HAP-1 (cell line): Measurements from ENCODE around the gene GNPTAB.
A peak's percentile ranks its signal among the peaks of the same experiment; 100 is the strongest.
"Not testable (repeated sequence)": the region's sequence is repeated elsewhere in the genome, so short reads cannot be mapped to it uniquely, and the experiment has no call there.

Experiments used
- DNase-seq, 2 experiments: peaks; one replicate each; pipeline ENCODE4 v3.0.0-alpha.2; 2016 to 2020; ENCODE audit warnings: low spot score in 2 of 2
- H3K27me3 ChIP-seq: fragments of 250-450 bp; sonication (Bioruptor Pico); 2 replicates; pipeline ENCODE4 v1.5.1; 2020; ENCODE audit warnings: low read depth, mild to moderate bottlenecking, moderate library complexity
- H3K36me3 ChIP-seq: fragments of 250-450 bp; sonication (Bioruptor Pico); replicated peaks from 2 replicates; pipeline ENCODE4 v1.5.1; 2020; ENCODE audit warnings: mild to moderate bottlenecking
- H3K4me1 ChIP-seq: fragments of 250-450 bp; sonication (Bioruptor Pico); 2 replicates; pipeline ENCODE4 v1.5.1; 2020; ENCODE audit warnings: mild to moderate bottlenecking
- H3K4me3 ChIP-seq: fragments of 250-450 bp; sonication (Bioruptor Pico); 2 replicates; pipeline ENCODE4 v1.5.1; 2020; ENCODE audit warnings: mild to moderate bottlenecking, moderate library complexity
- H3K9me3 ChIP-seq: fragments of 250-450 bp; sonication (Bioruptor Pico); 2 replicates; pipeline ENCODE4 v1.5.1; 2020; ENCODE audit warnings: mild to moderate bottlenecking, moderate library complexity
- in situ Hi-C: fragments of 300-500 bp; cut with MboI; formaldehyde crosslinking; loops from 3 replicates; pipeline ENCODE4 v1.14.3; 2020; ENCODE audit warnings: low sequenced_read_pairs, inconsistent platforms, mixed read lengths

GNPTAB gene

GRCh38 chr12:101859664-101860607 lies 29.2 kb upstream of the GNPTAB start:
- Histone ChIP-seq H3K27me3 (no peaks in the 10 kb centered on the region), H3K4me3 (no peak overlapping the region), H3K36me3 (no peaks in the 10 kb centered on the region), H3K9me3 (no peaks in the 10 kb centered on the region), H3K4me1 (peaks cover 6% of the 10 kb centered on the region)
- DNase-seq = no peak
- in situ Hi-C loops = no loop called here

DNA sequence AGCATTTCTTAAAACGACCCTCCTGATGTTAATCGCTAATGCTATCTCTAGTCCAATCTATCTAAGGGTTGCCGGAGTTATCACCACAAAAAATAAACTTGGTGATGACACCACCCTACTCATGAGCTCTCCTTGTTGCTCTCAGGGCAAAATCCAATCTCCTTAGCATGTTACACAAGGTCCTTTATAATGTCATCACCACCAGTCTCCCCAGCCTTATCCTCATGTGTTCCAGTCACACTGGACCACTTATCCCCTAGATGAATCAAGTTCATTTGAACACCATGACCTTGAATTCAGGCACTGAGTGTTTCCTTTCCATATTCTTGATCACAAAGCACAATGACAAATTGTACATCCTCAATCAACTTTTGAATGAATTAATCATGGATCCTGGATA lies 27.6 kb upstream of the GNPTAB start:
- in situ Hi-C loops = no loop called here
- Histone ChIP-seq H3K4me1 (peaks cover 6% of the 10 kb centered on the region), H3K27me3 (no peaks in the 10 kb centered on the region), H3K4me3 (no peak overlapping the region), H3K9me3 (no peaks in the 10 kb centered on the region), H3K36me3 (no peaks in the 10 kb centered on the region)
- DNase-seq = no peak

GRCh38 chr12:101857043-101857558 lies 26.3 kb upstream of the GNPTAB start:
- no peak overlapping the region for H3K4me3 ChIP-seq
- H3K4me1 ChIP-seq = peaks cover 5% of the 10 kb centered on the region
- no peaks in the 10 kb centered on the region for H3K27me3 ChIP-seq
- no peaks in the 10 kb centered on the region for H3K9me3 ChIP-seq
- H3K36me3 ChIP-seq = no peaks in the 10 kb centered on the region
- no peak for DNase-seq
- in situ Hi-C loops = no loop called here

- H3K36me3 ChIP-seq, in situ Hi-C loops, DNase-seq, H3K27me3 ChIP-seq, H3K9me3 ChIP-seq, H3K4me1 ChIP-seq, H3K4me3 ChIP-seq: not testable (repeated sequence)
Measured at GRCh38 chr12:101856614-101857013, 25.9 kb upstream of the GNPTAB start.

- Histone ChIP-seq H3K9me3 (no peaks in the 10 kb centered on the region), H3K36me3 (no peaks in the 10 kb centered on the region), H3K27me3 (no peaks in the 10 kb centered on the region), H3K4me1 (no peaks in the 10 kb centered on the region), H3K4me3 (no peak overlapping the region)
- in situ Hi-C loops = no loop called here
- no peak for DNase-seq
Measured at GRCh38 chr12:101855976-101856375, 25.2 kb upstream of the GNPTAB start.

DNA sequence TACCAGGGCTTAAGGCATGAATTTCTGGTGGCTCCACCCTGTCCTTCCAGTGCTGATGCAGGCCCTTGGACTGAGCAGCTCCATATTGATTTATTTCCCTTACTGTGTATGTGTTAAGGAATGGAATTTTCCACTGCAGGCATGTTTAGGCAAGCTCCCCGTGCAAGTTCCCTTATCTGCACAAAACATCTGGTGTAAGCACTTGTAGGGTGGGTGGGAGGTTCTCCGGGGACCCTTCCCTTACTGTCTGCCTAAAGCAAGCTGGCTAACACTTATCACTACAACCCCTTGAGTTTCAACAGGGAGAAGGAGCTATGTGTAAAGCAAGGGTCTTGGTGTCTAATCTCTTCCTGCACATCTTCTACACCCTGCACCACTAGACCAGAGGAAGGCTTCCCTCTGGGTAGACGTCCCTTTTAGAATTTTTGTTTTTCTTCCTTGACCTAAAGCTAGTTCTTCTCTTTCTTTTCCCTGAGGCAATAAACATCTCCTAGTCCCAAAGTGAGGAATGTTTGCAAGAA lies 24.7 kb upstream of the GNPTAB start:
- H3K36me3 ChIP-seq = no peaks in the 10 kb centered on the region
- in situ Hi-C loops = no loop called here
- no peak for DNase-seq
- no peaks in the 10 kb centered on the region for H3K9me3 ChIP-seq
- H3K4me3 ChIP-seq = no peak overlapping the region
- no peaks in the 10 kb centered on the region for H3K4me1 ChIP-seq
- H3K27me3 ChIP-seq = no peaks in the 10 kb centered on the region

- H3K27me3 ChIP-seq = no peaks in the 10 kb centered on the region
- H3K36me3 ChIP-seq = no peaks in the 10 kb centered on the region
- H3K4me1 ChIP-seq = no peaks in the 10 kb centered on the region
- DNase-seq = no peak
- H3K4me3 ChIP-seq = no peak overlapping the region
- H3K9me3 ChIP-seq = no peaks in the 10 kb centered on the region
- in situ Hi-C loops = no loop called here
Measured at GRCh38 chr12:101854747-101855146, 24.0 kb upstream of the GNPTAB start.

GRCh38 chr12:101852998-101853397 lies 22.2 kb upstream of the GNPTAB start:
- H3K4me1 ChIP-seq = no peaks in the 10 kb centered on the region
- H3K4me3 ChIP-seq = no peak overlapping the region
- no peak for DNase-seq
- H3K9me3 ChIP-seq = no peaks in the 10 kb centered on the region
- H3K27me3 ChIP-seq = no peaks in the 10 kb centered on the region
- no peaks in the 10 kb centered on the region for H3K36me3 ChIP-seq
- in situ Hi-C loops = no loop called here

DNA sequence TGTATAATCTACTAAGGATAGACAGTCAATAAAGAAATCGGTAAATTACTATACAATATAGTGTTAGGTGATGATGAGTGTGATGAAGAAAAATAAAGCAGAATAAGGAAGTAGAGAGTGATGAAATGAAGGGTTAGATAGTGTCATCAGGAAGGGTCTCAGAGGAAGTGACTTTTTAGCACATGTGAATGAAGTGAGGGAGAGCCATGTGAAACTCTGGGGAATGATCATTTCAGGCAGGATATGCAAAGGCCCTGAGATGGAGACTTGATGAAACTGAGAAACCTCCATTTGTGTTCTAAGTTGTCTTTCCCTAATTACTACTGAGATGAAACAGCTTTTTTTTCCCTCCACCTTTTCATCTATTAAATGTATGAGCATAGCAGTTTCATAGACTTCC lies 19.4 kb upstream of the GNPTAB start:
- no peaks in the 10 kb centered on the region for H3K9me3 ChIP-seq
- DNase-seq = no peak
- H3K4me1 ChIP-seq = no peaks in the 10 kb centered on the region
- no peaks in the 10 kb centered on the region for H3K27me3 ChIP-seq
- in situ Hi-C loops = no loop called here
- H3K36me3 ChIP-seq = no peaks in the 10 kb centered on the region
- no peak overlapping the region for H3K4me3 ChIP-seq

DNA sequence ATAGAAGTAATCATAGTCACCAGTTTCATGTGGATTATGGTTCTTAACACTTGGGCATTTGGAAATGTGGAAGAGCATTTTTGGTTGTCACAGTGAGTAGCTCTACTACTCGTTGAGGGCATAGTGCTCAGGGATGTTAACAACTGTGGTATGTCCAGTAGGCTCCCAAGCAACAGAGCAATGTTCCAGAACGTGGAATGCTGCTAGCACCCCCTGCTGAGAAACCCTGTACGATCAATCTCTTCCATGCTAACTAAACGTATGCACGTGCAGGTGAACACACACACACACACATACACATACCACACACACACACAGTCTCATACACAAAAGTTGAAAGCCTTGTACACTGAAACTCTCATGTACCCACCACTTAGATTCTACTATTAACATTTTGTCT lies 16.6 kb upstream of the GNPTAB start:
- no peaks in the 10 kb centered on the region for H3K9me3 ChIP-seq
- no peak for DNase-seq
- H3K4me1 ChIP-seq = no peaks in the 10 kb centered on the region
- H3K36me3 ChIP-seq = no peaks in the 10 kb centered on the region
- no peak overlapping the region for H3K4me3 ChIP-seq
- H3K27me3 ChIP-seq = no peaks in the 10 kb centered on the region
- in situ Hi-C loops = no loop called here

GRCh38 chr12:101845137-101845711 lies 14.5 kb upstream of the GNPTAB start:
- Histone ChIP-seq H3K4me1 (0 out of 2 replicates have a peak, but pooled peaks cover 1% of the 10 kb centered on the region), H3K36me3 (no peaks in the 10 kb centered on the region), H3K9me3 (no peaks in the 10 kb centered on the region), H3K27me3 (no peaks in the 10 kb centered on the region), H3K4me3 (no peak overlapping the region)
- in situ Hi-C loops = no loop called here
- no peak for DNase-seq

DNA sequence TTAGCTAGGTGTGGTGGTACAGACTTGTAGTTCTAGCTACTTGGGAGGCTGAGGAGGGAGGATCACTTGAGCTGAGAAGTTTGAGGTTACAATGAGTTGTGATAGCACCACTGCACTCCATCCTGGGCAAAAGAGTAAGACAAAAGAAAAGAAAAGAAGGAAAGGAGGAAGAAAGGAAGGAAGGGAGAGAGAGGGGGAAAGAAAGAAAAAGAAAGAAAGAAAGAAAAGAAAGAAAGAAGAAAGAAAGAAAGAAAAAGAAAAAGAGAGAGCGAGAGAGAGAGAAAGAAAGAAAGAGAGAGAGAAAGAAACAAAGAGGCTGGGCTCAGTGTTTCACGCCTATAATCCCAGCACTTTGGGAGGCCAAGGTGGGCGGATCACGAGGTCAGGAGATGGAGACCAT lies 10.3 kb upstream of the GNPTAB start:
- DNase-seq = no peak
- Histone ChIP-seq H3K4me3 (no peak overlapping the region), H3K9me3 (no peaks in the 10 kb centered on the region), H3K27me3 (no peaks in the 10 kb centered on the region), H3K4me1 (peaks cover 6% of the 10 kb centered on the region; the same call in 1 of the 2 replicates), H3K36me3 (no peaks in the 10 kb centered on the region)
- in situ Hi-C loops = no loop called here

DNA sequence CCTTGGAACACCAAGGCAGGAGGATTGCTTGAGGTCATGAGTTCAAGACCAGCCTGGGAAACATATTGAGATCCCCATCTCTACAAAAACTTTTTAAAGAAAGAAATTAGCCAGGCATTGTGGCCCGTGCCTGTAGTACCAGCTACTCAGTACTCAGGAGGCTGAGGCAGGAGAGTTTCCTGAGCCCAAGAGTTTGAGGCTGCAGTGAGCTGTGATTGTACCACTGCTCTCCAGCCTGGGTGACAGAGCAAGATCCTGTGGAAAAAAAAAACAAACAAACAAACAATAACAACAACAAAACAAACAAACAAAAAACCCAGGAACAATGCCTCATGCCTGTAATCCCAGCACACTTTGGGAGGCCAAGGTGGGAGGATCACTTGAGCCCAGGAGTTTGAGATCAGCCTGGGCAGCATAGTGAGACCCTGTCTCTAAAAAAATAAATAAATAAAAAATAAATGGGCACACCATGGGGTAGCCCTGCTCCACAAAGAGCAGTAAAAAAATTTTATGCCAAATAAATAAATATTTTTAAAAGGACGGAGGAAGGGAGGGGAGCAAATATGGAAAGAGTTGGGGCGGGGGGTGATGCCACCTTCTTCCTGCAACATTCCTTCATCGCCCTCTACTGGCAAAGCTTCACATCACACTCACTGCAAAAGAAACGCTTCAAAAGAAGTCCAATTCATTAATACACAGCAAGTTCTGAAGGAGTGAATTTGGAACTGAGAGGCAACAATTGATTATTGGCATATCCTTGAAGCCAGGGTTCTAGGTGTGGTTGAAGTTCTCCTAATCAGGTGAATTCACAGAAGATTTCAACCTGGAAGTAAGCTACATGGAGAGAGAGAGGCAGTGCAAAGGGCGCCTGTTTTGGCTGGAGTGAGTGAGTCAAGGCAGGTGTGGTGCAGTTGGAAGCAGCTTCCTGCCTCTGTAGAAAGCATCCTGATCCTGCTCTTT lies 8.8 kb upstream of the GNPTAB start:
- H3K4me3 ChIP-seq = no peak overlapping the region
- H3K36me3 ChIP-seq = no peaks in the 10 kb centered on the region
- peaks cover 6% of the 10 kb centered on the region; the same call in 1 of the 2 replicates for H3K4me1 ChIP-seq
- no peaks in the 10 kb centered on the region for H3K27me3 ChIP-seq
- in situ Hi-C loops = loop anchor here (5.0 to 10.0 kb wide), 2 partner anchors 72 to 425 kb away; no protein-coding TSS in a partner anchor
- DNase-seq = peak; percentile 42 to 83
- no peaks in the 10 kb centered on the region for H3K9me3 ChIP-seq
